ENCODE data around the gene CST9L. TPM values are rescaled to one million over a fixed set of nuclear protein-coding genes. Genes with fewer than 3 reads are reported as not detected.
"Not testable (repeated sequence)": the region's sequence is repeated elsewhere in the genome, so short reads cannot be mapped to it uniquely, and the experiment has no call there.

The CST9L gene
- total RNA-seq, 2 experiments from 2014 or later = not detected

- H3K4me3 Mint-ChIP-seq = no peak overlapping the region
- CTCF ChIA-PET = interaction anchor here (0.6 kb wide), 1 partner anchor 721 kb away, joined by 3 read pairs; no protein-coding TSS in a partner anchor
- H3K36me3 Mint-ChIP-seq (ENCODE audit: low read depth) = no peaks in the 10 kb centered on the region
- intact Hi-C loops (cut with DNase I, micrococcal nuclease) = no loop called here
- H3K27me3 Mint-ChIP-seq = peaks cover 22% of the 10 kb centered on the region
- H3K27ac Mint-ChIP-seq = no peak overlapping the region
- POLR2A ChIA-PET = no interaction called here
- H3K9me3 Mint-ChIP-seq (ENCODE audit: low read depth) = no peaks in the 10 kb centered on the region
- DNase-seq (no peak), ATAC-seq (no peak)
- H3K4me1 Mint-ChIP-seq = no peaks in the 10 kb centered on the region
Measured at GRCh38 chr20:23585808-23586734, 17.8 kb upstream of the CST9L start.

- Mint-ChIP-seq H3K4me1 (no peaks in the 10 kb centered on the region), H3K9me3 (ENCODE audit: low read depth) (peaks cover under 1% of the 10 kb centered on the region), H3K27me3 (peaks cover 25% of the 10 kb centered on the region), H3K36me3 (ENCODE audit: low read depth) (no peaks in the 10 kb centered on the region), H3K4me3 (no peak overlapping the region), H3K27ac (no peak overlapping the region)
- CTCF ChIA-PET = no interaction called here
- ATAC-seq = no peak
- POLR2A ChIA-PET = no interaction called here
- intact Hi-C loops (cut with DNase I, micrococcal nuclease) = no loop called here
- DNase-seq = no peak
Measured at GRCh38 chr20:23585449-23585807, 17.1 kb upstream of the CST9L start.

GRCh38 chr20:23584434-23585199 lies 16.3 kb upstream of the CST9L start:
- H3K36me3 Mint-ChIP-seq (ENCODE audit: low read depth) = no peaks in the 10 kb centered on the region
- ATAC-seq (no peak), DNase-seq (no peak)
- peaks cover 26% of the 10 kb centered on the region for H3K27me3 Mint-ChIP-seq
- ChIA-PET CTCF (no interaction called here), POLR2A (no interaction called here)
- intact Hi-C loops (cut with DNase I, micrococcal nuclease) = no loop called here
- peaks cover 2% of the 10 kb centered on the region for H3K9me3 Mint-ChIP-seq (ENCODE audit: low read depth)
- H3K4me1 Mint-ChIP-seq = no peaks in the 10 kb centered on the region
- no peak overlapping the region for H3K4me3 Mint-ChIP-seq
- H3K27ac Mint-ChIP-seq = no peak overlapping the region

- intact Hi-C loops (cut with DNase I, micrococcal nuclease) = no loop called here
- Mint-ChIP-seq H3K27ac (no peak overlapping the region), H3K4me1 (no peaks in the 10 kb centered on the region), H3K36me3 (ENCODE audit: low read depth) (no peaks in the 10 kb centered on the region), H3K4me3 (no peak overlapping the region), H3K9me3 (ENCODE audit: low read depth) (peaks cover 2% of the 10 kb centered on the region), H3K27me3 (peaks cover 24% of the 10 kb centered on the region)
- ATAC-seq = no peak
- CTCF ChIA-PET = no interaction called here
- POLR2A ChIA-PET = no interaction called here
- no peak for DNase-seq
Measured at GRCh38 chr20:23583526-23583925, 15.2 kb upstream of the CST9L start.

GRCh38 chr20:23582293-23582692 lies 14.0 kb upstream of the CST9L start:
- DNase-seq = no peak
- Mint-ChIP-seq H3K4me1 (no peaks in the 10 kb centered on the region), H3K27ac (no peak overlapping the region), H3K4me3 (no peak overlapping the region), H3K27me3 (peaks cover 20% of the 10 kb centered on the region), H3K36me3 (ENCODE audit: low read depth) (no peaks in the 10 kb centered on the region), H3K9me3 (ENCODE audit: low read depth) (peaks cover 2% of the 10 kb centered on the region)
- ATAC-seq = no peak
- ChIA-PET CTCF (interaction anchor here (0.8 kb wide), 1 partner anchor 44 kb away, joined by 3 read pairs; no protein-coding TSS in a partner anchor), POLR2A (no interaction called here)
- intact Hi-C loops (cut with DNase I, micrococcal nuclease) = no loop called here

- H3K9me3 Mint-ChIP-seq (ENCODE audit: low read depth); ATAC-seq; H3K27ac Mint-ChIP-seq; H3K4me1 Mint-ChIP-seq; H3K36me3 Mint-ChIP-seq (ENCODE audit: low read depth); H3K4me3 Mint-ChIP-seq; DNase-seq; intact Hi-C loops (cut with DNase I, micrococcal nuclease); POLR2A ChIA-PET: not testable (repeated sequence)
- H3K27me3 Mint-ChIP-seq = peaks cover 20% of the 10 kb centered on the region
- CTCF ChIA-PET = interaction anchor here (0.8 to 1.4 kb wide), 2 partner anchors 13 to 45 kb away, joined by 3 read pairs; no protein-coding TSS in a partner anchor
Measured at GRCh38 chr20:23581833-23582232, 13.5 kb upstream of the CST9L start.

- Mint-ChIP-seq H3K27me3 (peaks cover 2% of the 10 kb centered on the region), H3K27ac (no peak overlapping the region), H3K36me3 (ENCODE audit: low read depth) (no peaks in the 10 kb centered on the region), H3K4me1 (no peaks in the 10 kb centered on the region), H3K9me3 (ENCODE audit: low read depth) (no peaks in the 10 kb centered on the region), H3K4me3 (no peak overlapping the region)
- DNase-seq (no peak), ATAC-seq (no peak)
- CTCF ChIA-PET = no interaction called here
- POLR2A ChIA-PET = no interaction called here
- intact Hi-C loops (cut with DNase I, micrococcal nuclease) = no loop called here
Measured at GRCh38 chr20:23574977-23575376, 6.7 kb upstream of the CST9L start.

GRCh38 chr20:23570178-23570760 lies 2.0 kb upstream of the CST9L start:
- ATAC-seq (no peak), DNase-seq (no peak)
- Mint-ChIP-seq H3K27me3 (peaks cover 2% of the 10 kb centered on the region), H3K4me1 (no peaks in the 10 kb centered on the region), H3K4me3 (no peak overlapping the region), H3K36me3 (ENCODE audit: low read depth) (no peaks in the 10 kb centered on the region), H3K27ac (no peak overlapping the region), H3K9me3 (ENCODE audit: low read depth) (no peaks in the 10 kb centered on the region)
- ChIA-PET POLR2A (no interaction called here), CTCF (no interaction called here)
- intact Hi-C loops (cut with DNase I, micrococcal nuclease) = no loop called here

- ChIA-PET POLR2A (no interaction called here), CTCF (interaction anchor here (0.7 to 1.2 kb wide), 2 partner anchors 12 to 343 kb away, joined by 3 to 5 read pairs; no protein-coding TSS in a partner anchor)
- Mint-ChIP-seq H3K9me3 (ENCODE audit: low read depth) (no peaks in the 10 kb centered on the region), H3K4me1 (no peaks in the 10 kb centered on the region), H3K27me3 (no peaks in the 10 kb centered on the region), H3K4me3 (no peak overlapping the region), H3K27ac (no peak overlapping the region), H3K36me3 (ENCODE audit: low read depth) (no peaks in the 10 kb centered on the region)
- ATAC-seq (no peak), DNase-seq (no peak)
- intact Hi-C loops (cut with DNase I, micrococcal nuclease) = no loop called here
Measured at GRCh38 chr20:23569570-23569969, 1.3 kb upstream of the CST9L start.

- intact Hi-C loops (cut with DNase I, micrococcal nuclease) = no loop called here
- no peak for ATAC-seq
- Mint-ChIP-seq H3K36me3 (ENCODE audit: low read depth) (no peaks in the 10 kb centered on the region), H3K9me3 (ENCODE audit: low read depth) (no peaks in the 10 kb centered on the region), H3K27me3 (no peaks in the 10 kb centered on the region), H3K4me3 (no peak overlapping the region), H3K27ac (no peak overlapping the region), H3K4me1 (no peaks in the 10 kb centered on the region)
- DNase-seq = no peak
- ChIA-PET CTCF (interaction anchor here (0.5 to 1.2 kb wide), 2 partner anchors 12 to 368 kb away, joined by 3 read pairs; no protein-coding TSS in a partner anchor), POLR2A (no interaction called here)
Measured at GRCh38 chr20:23568971-23569330, 667 bp upstream of the CST9L start.

GRCh38 chr20:23566199-23566932 lies 1.9 kb downstream of the CST9L start:
- CTCF ChIA-PET = no interaction called here

More at GRCh38 chr20:23566199-23566932, 1.9 kb downstream of the CST9L start:
- Mint-ChIP-seq H3K9me3 (ENCODE audit: low read depth) (peaks cover 12% of the 10 kb centered on the region), H3K27ac (no peak overlapping the region), H3K4me1 (no peaks in the 10 kb centered on the region), H3K36me3 (ENCODE audit: low read depth) (no peaks in the 10 kb centered on the region), H3K27me3 (no peaks in the 10 kb centered on the region), H3K4me3 (no peak overlapping the region)
- intact Hi-C loops (cut with DNase I, micrococcal nuclease) = no loop called here
- POLR2A ChIA-PET = no interaction called here
- DNase-seq (no peak), ATAC-seq (no peak)

Data from activated CD4-positive, alpha-beta T cell treated with anti-CD3 and anti-CD28 coated beads for 36 hours (primary cell).